Keratinocyte (primary cell): ENCODE results near the gene HNF1B. TPM values are rescaled to one million over a fixed set of nuclear protein-coding genes. Genes with fewer than 3 reads are reported as not detected.

Source experiments
- DNase-seq: peaks from one replicate; pipeline ENCODE4 v3.0.0-alpha.2; 2011; ENCODE audit warnings: low read depth, missing footprints, low spot score
- FAIRE-seq: peaks from 2 replicates; lab custom pipeline; 2011; peaks lifted over from hg19 to GRCh38; lab: Jason Lieb, UNC
- H2AFZ ChIP-seq: 2 replicates; pipeline ENCODE4 v1.6.0; 2012; ENCODE audit warnings: low read length, control low read depth, inconsistent platforms; ENCODE audit not compliant: control insufficient read depth
- H3K27ac ChIP-seq: 2 replicates; pipeline ENCODE4 v1.5.1; 2011; ENCODE audit warnings: low read length; ENCODE audit not compliant: control insufficient read depth, insufficient read depth
- H3K27me3 ChIP-seq: 3 replicates; pipeline ENCODE4 v1.6.0; 2011; ENCODE audit warnings: low read length; ENCODE audit not compliant: control insufficient read depth, insufficient read depth; ENCODE audit errors: extremely low read depth
- H3K36me3 ChIP-seq, 2 experiments: 2 replicates in 1 of 2; 3 replicates in 1 of 2; pipeline ENCODE4 v1.5.1; 2011; ENCODE audit warnings: low read length in 2 of 2, mild to moderate bottlenecking in 1 of 2; ENCODE audit not compliant: control insufficient read depth in 2 of 2, insufficient read depth in 2 of 2; ENCODE audit errors: extremely low read depth in 1 of 2
- H3K4me1 ChIP-seq: 3 replicates; pipeline ENCODE4 v1.5.1; 2011; ENCODE audit warnings: low read length; ENCODE audit not compliant: control insufficient read depth, insufficient read depth; ENCODE audit errors: extremely low read depth
- H3K4me2 ChIP-seq: 3 replicates; pipeline ENCODE4 v1.6.0; 2011; ENCODE audit warnings: low read depth, low read length; ENCODE audit not compliant: control insufficient read depth, insufficient read depth; ENCODE audit errors: extremely low read depth
- H3K4me3 ChIP-seq, 3 experiments: fragments of 200-600 bp in 1 of 3; sonication (generic) in 1 of 3; 2 replicates in 2 of 3; 3 replicates in 1 of 3; pipeline ENCODE4 v1.5.1; 2011 to 2016; ENCODE audit warnings: low read length in 3 of 3, mild to moderate bottlenecking in 3 of 3, control low read depth in 2 of 3, inconsistent platforms in 1 of 3, low read depth in 1 of 3, mixed read lengths in 1 of 3, mixed run types in 1 of 3, moderate library complexity in 1 of 3; ENCODE audit not compliant: control insufficient read depth in 2 of 3, insufficient read depth in 2 of 3; ENCODE audit errors: extremely low read depth in 1 of 3
- H3K79me2 ChIP-seq: 2 replicates; pipeline ENCODE4 v1.6.0; 2012; ENCODE audit warnings: low read length; ENCODE audit not compliant: control insufficient read depth, insufficient read depth
- H3K9ac ChIP-seq: 3 replicates; pipeline ENCODE4 v1.6.0; 2011; ENCODE audit warnings: low read length; ENCODE audit not compliant: control insufficient read depth, insufficient read depth; ENCODE audit errors: extremely low read depth
- H3K9me1 ChIP-seq: 3 replicates; pipeline ENCODE4 v1.6.0; 2011; ENCODE audit warnings: low read length; ENCODE audit not compliant: control insufficient read depth, insufficient read depth; ENCODE audit errors: extremely low read depth
- H3K9me3 ChIP-seq: 2 replicates; pipeline ENCODE4 v1.5.1; 2012; ENCODE audit warnings: low read depth, low read length; ENCODE audit not compliant: control insufficient read depth
- H4K20me1 ChIP-seq: 3 replicates; pipeline ENCODE4 v1.6.0; 2011; ENCODE audit warnings: low read length; ENCODE audit not compliant: control insufficient read depth, insufficient read depth; ENCODE audit errors: extremely low read depth
- EZH2 ChIP-seq: IDR thresholded peaks from one replicate; pipeline ENCODE4 v1.6.1; 2012; ENCODE audit warnings: inconsistent platforms, mild to moderate bottlenecking, low read length, moderate library complexity
- dilution Hi-C: fragments of 300-500 bp; cut with MboI; formaldehyde crosslinking; loops from one replicate; pipeline ENCODE4 v1.7.0; 2020; ENCODE audit warnings: low sequenced_read_pairs; ENCODE audit not compliant: extremely low pct_ligation_motif_present
- polyA plus RNA-seq, 5 experiments: library from polyadenylated mRNA; depleted of rRNA in 3 of 5; stranded (reverse) in 3 of 5; stranded (forward) in 1 of 5; unstranded in 1 of 5; fragments of >200 nt; gene quantifications; 1 replicate in 1 of 5; 2 replicates in 3 of 5; 3 replicates in 1 of 5; pipeline versions ENCODE4 v1.2.1 to v1.2.3, GENCODE V29; 2011 to 2012; ENCODE audit warnings: missing spikeins in 2 of 5, low read depth in 1 of 5, low replicate concordance in 1 of 5
- TF ChIP-seq, protein P1 (sequence below), 3 experiments: IDR thresholded peaks in 1 of 3; conservative IDR thresholded peaks in 1 of 3; optimal IDR thresholded peaks in 1 of 3; 2 replicates in 2 of 3; 3 replicates in 1 of 3; pipeline versions ENCODE3 to v1.5.1; 2011; ENCODE audit warnings: low read length in 3 of 3, mild to moderate bottlenecking in 3 of 3, moderate library complexity in 2 of 3, control low read depth in 1 of 3, inconsistent platforms in 1 of 3; ENCODE audit not compliant: insufficient read depth in 2 of 3; ENCODE audit errors: extremely low read depth in 1 of 3

HNF1B gene
- polyA plus RNA-seq, 1 donor (not counting 4 experiments of a cell fraction or from before 2014, with no cell fraction given), result not detected

DNA sequence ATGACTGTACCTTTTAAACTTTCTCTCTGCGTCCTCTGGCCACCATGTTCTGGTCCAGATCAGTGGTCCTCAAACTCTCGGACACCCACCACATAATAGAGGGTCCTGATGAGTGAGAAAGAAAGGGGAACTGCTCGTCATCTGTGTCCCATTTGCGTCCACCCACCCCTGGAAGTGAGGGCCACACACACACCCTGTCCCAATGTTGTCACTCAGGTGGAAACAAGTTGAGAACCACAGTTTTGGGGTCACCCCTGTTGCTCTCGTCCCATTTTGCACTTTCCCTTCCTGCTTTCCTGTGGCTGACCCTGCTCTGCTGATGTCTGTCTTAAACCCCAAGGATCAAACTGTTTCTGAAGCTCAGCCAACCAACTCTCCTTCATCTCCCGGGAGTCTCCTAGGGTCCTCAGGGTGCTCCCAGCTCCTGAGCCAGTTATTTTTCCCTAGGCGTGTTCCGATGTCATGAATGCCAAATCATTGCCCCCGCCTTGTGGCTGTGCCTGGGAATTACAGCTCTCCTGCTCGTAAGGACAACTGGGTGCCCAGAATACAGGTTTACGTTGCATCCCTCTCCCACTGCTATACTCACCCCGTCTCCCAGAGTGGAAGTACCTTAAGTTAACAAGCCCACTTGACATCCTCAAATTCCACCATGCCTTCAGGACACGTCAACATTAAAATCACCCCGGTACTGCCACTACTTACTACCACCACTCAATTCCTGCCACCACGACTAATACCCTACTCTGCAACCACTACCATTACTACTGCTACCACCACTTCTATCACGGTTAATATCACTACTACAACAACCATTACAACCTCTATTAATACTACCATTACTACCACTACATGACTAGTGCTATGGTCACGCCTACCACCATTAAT, 26.0 kb upstream of the HNF1B start:
- no peak overlapping the region for H3K4me3 ChIP-seq
- no peak overlapping the region for H3K27ac ChIP-seq
- no peak for DNase-seq
- H3K79me2 ChIP-seq, result no peaks in the 10 kb centered on the region
- no peak overlapping the region for H3K9ac ChIP-seq
- H3K4me2 ChIP-seq, result no peak overlapping the region
- FAIRE-seq, result no peak
- H3K9me1 ChIP-seq, result no peaks in the 10 kb centered on the region
- H3K36me3 ChIP-seq, result no peaks in the 10 kb centered on the region
- no peak for TF ChIP-seq EZH2
- TF ChIP-seq, protein P1, sequence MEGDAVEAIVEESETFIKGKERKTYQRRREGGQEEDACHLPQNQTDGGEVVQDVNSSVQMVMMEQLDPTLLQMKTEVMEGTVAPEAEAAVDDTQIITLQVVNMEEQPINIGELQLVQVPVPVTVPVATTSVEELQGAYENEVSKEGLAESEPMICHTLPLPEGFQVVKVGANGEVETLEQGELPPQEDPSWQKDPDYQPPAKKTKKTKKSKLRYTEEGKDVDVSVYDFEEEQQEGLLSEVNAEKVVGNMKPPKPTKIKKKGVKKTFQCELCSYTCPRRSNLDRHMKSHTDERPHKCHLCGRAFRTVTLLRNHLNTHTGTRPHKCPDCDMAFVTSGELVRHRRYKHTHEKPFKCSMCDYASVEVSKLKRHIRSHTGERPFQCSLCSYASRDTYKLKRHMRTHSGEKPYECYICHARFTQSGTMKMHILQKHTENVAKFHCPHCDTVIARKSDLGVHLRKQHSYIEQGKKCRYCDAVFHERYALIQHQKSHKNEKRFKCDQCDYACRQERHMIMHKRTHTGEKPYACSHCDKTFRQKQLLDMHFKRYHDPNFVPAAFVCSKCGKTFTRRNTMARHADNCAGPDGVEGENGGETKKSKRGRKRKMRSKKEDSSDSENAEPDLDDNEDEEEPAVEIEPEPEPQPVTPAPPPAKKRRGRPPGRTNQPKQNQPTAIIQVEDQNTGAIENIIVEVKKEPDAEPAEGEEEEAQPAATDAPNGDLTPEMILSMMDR (optimal IDR thresholded peaks at IDR 0.05 in 1 of 3, IDR thresholded peaks at IDR 0.05 in 1 of 3, conservative IDR thresholded peaks at IDR 0.05 in 1 of 3; ENCODE audit: extremely low read depth in 1 of 3, insufficient read depth in 2 of 3, low read length in 3 of 3), result peak; percentile 87 to 95 (median 90)
- dilution Hi-C loops, result no loop called here
- no peaks in the 10 kb centered on the region for H4K20me1 ChIP-seq
- H3K4me1 ChIP-seq, result no peaks in the 10 kb centered on the region
- no peak overlapping the region for H2AFZ ChIP-seq
- no peaks in the 10 kb centered on the region for H3K9me3 ChIP-seq
- no peaks in the 10 kb centered on the region for H3K27me3 ChIP-seq

DNA sequence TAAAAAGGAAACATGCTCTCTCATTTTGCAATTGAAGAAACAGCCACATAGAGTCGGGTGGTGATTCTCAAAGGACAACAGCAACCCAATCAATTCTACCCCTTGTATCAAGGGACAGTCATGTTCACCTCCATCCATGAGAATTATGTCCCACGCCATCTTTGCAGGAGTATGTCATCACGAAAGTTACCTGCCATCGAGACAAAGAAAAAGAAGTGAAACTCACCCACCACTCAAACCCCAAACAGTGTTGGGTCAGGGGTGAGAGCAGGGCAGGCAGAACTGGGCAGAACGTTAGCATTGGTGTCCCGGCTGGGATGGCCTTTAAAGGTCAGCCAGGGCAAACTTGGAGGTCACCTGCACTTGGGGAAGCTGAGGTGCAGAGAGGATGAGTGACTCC, 24.2 kb upstream of the HNF1B start:
- no peak for TF ChIP-seq EZH2
- TF ChIP-seq, protein P1 (optimal IDR thresholded peaks at IDR 0.05 in 1 of 3, IDR thresholded peaks at IDR 0.05 in 1 of 3, conservative IDR thresholded peaks at IDR 0.05 in 1 of 3; ENCODE audit: extremely low read depth in 1 of 3, insufficient read depth in 2 of 3, low read length in 3 of 3), result no peak
- Histone ChIP-seq H3K9ac (no peak overlapping the region), H3K9me3 (no peaks in the 10 kb centered on the region), H3K27me3 (peaks cover 7% of the 10 kb centered on the region), H3K4me2 (no peak overlapping the region), H3K36me3 (no peaks in the 10 kb centered on the region), H3K4me1 (no peaks in the 10 kb centered on the region), H2AFZ (no peak overlapping the region), H3K9me1 (no peaks in the 10 kb centered on the region), H3K4me3 (no peak overlapping the region), H3K79me2 (no peaks in the 10 kb centered on the region), H4K20me1 (no peaks in the 10 kb centered on the region), H3K27ac (no peak overlapping the region)
- FAIRE-seq, result no peak
- no peak for DNase-seq
- dilution Hi-C loops, result no loop called here
